GM21515 (cell line): Measurements from ENCODE around the gene DLX2.

Experiments used
- ATAC-seq: cut with Tn5 transposase; IDR thresholded peaks from one replicate; pipeline ENCODE4 v1.9.1; 2021; ENCODE audit not compliant: unreplicated experiment

DLX2 gene

DNA sequence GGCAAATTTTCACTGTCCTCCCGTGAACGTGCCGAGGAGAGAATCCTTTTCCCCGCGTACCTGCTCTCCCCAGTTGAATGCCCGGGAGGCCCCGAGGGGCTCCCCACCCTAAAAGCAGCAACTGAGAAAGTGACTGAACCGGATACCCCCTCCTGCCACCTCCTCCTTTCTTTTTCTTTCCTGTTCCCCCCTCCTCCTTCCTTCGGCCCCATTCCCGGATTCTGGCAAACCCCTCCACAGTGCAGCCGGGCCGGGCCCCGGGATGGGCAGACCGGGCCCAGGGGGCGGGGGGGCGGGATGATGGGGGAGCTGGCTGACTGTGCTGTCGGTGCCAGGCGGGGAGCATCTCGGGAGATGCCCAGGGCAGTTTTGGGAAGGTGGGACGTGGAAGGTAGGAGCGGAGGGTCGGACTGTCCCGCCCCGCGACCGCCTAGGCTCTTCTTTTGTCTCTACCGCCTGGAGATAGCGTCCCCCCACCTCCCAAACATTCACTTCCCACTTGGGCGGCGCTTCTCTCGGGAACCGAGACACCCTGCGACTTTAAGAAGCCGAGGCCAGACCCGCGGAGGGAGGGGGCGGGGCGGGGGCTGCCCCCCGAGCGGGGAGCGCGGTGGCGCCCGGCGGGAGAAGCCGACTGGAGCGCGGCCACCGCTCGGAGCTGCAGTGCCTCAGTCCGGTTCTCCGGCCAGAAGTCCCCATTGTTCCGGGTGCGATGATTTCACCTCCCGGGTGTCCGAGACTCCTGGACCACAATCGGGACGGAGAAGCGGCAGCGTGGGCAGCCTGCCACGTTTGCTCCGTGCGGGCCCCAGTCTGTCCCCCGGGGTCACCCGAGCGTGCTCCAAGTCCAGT lies 8.2 kb downstream of the DLX2 start:
- ATAC-seq: peak; percentile 15

DNA sequence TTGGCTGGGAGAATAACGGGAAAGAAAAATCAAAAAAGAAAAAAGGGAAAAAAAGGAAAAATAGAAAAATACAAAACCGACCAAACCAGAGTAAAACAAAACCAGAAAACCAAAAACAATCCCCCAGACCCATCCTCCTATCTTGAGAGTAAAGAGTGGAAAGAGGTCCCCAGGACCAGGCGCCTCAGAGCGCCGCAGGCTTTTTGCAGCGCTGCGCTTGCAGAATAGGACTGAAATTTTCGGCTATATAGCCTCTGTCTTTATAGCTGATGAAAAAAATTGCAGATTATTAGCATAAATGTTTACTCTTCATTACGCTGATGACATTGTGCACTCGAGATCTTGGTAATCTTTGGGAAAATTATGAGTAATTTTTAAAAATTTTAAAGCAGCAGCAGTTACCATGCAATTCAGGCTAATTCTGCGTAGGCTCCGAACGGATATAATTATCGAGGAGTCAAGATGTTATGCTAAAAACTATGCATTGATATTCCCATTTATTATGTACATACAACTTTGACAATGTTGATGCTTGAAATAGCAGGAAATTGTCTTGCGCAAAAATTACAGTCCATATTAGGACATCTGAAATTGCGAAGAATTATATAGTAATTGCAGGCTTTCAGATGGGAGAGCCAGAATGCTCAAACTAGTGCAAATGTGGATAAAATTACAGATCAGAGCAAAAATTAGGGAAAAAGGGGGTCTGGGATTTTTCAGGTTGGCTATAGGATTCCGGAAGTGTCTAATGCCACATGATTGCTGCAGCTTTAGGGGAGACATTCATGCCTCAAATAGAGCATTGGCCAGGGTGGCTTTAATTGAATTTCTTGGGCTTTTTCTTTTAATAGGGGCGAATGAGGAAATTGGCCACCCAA lies 9.0 kb downstream of the DLX2 start:
- no peak for ATAC-seq

DNA sequence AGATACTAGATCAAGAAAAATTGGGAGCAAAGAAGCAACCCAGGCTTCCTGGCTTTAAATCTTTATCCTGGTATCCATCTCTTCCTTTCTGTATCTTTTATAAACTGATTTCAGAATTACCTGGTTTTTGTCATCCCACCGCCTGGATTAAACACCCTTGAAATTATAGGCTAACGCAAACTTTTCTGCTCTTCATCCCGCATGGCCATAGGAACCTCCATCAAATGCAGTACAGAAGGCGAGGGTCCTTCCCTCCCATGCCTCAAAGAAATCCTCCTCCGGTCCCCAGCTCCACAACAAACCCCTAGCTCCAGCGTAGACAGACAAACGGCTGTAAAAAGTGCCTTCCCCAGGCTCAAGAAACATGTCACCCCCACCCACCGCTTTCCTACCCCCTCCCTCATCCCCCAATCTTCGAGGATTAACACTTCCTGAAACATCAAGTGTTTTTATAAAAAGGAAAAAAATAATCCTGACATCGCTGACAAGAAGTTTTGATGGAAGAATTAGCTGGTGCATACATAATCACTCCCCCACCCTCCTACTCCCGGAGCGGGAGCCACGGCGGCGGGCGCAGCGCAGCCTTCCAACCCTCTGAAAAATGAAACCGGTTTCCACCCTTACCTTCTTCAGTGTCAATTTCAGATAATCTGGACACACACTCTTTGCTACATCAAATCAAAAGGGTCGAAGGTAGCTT lies 9.8 kb downstream of the DLX2 start:
- no peak for ATAC-seq

DNA sequence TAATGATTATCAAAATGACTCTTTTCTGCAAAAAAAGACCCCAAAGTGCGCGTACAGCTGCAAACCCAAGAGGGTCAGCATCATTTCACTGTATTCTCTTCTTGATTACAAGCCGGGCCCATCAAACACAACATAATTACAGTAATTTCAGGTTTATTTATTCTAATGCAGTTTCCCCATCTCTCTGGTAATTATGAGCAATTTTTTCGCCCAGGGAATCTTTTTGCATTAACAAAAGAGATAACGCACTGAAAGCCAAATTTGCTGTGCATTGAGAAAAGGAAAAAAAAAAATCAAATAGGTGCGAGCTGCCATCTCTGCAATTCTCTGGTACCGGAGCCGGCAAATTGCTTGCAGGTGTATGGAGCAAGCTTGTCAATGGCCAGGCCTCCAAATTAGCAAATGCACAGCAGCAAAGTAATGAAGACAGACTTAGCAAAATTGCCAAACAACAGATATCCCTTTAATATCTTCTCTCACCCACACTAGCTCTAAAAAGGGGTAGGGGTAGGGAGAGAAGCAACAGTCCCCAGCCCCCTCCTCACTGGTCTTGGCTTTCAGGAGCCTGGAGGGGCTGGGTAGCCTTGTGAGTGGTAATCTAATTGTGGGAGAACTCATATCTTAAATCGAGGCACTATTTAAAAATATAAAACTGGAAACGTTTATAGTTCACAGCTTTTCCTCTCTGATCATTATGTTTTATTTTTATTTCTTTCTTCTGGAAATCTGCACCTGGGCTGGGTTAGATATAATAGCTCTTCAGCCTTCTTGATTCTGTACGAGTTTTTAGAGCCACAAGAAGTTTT lies 10.7 kb downstream of the DLX2 start:
- no peak for ATAC-seq

DNA sequence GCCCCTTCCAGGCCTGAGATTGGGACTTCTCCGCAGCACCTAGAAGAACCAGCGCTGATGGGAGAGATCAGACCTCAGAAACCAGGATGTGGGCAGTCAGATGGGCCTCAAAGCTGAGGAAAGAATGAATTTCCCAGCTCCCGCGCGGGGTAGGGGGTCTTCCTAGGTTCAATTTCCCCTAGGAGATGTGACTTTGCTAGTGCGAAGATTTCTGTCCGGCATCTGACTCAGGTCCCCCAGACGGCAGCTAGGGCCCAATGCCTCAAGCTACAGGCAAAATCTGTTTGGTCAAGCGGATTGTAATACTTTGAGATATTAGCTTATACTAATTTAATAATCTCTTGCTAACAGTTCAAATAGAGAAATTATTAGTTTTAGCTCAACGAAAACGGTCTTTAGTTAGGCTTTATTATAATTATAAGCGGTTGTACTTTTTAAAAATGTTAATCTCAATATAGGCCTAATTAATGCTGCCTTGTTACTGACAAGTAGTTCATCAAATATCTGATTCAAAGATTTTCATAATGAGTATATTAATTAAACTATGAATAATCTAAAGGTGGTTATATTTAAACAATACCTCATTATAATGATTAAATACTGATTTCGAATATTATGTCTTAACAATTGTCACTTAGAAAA lies 11.6 kb downstream of the DLX2 start:
- ATAC-seq: no peak

DNA sequence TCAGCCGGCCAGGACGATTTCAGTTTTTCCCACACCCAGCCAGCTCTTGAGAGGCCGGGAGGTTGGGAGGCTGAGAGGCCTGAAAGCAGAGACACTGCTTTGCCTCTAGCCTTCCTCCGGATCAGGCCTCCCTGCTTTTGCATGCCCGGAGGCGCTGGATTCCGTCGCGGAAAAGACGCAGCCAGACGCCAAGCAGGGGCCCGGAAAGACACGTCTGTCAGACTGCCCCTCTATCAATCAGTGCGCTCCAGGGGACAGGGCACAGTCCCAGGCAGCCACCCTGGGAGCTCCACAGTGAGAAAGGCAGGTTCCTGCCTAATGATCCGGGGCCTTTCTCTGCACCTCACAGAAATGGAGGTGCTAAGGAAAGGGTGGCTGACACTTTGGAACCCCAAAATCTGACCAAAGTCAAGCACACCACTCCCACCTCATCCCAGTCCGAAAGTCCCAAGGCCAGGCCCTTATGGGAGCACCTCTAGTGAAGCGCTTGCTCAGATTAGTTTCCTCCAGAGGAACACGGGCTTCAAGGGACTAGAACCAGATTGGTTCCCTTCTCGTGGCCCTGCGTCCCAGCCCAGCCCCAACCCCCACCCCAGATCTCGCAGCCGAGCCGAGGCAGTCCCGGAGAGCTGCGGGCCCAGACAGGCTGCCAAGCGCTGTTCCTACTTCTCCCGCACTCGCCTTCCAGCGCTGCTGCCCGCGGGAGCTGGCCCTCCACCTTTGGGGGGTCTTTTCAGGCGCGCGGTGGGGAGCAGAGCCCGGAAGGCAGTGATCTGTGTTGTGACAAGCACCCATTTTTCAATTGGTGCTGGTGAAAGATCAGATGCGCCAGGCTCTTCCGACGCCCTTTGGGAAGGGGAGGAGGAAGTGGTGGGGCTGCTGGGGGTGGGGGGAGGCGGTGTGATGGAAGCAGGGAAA lies 12.4 kb downstream of the DLX2 start:
- ATAC-seq: no peak

DNA sequence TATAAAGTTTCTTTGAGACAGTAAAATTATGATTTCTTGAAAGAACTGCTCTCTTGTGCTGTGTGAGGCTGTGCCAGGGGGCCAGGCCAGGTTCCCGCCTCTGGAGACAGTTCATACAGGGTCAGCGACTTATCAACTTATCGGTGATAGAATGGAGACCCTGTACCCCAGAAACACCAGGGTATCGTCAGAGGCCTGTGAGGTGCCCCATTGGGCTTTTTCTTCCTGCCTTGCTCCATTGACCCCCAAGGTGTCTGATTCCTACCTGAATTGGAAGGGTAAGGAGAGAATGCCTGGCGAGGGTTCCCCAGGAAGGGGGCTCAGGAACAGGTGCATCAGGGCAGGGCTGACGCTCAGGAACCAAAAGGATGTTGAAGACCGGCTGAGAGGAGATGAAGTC lies 13.1 kb downstream of the DLX2 start:
- no peak for ATAC-seq

DNA sequence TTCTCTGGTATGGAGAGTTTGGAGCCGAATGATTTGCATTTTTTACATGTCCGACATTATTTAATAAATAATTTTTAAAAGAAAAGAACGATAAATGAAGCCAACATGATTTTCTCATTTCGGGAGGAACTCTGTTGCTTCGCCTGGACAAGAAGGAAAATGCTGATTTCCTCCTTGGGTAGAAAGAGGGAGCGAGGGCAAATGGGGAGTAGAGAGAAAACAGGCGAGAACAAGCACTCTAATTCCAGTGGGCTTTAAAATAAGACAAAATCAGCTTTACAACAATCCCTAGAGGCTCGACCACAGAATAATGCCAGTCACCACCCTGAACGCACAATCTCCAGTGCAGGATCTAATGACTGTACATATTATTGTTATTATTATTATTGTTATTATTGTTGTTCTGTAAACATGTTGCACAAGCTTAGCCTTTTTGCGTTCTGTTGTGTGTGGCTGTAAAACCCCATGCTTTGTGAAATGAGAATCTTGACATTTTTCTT lies 13.6 kb downstream of the DLX2 start:
- ATAC-seq: no peak

DNA sequence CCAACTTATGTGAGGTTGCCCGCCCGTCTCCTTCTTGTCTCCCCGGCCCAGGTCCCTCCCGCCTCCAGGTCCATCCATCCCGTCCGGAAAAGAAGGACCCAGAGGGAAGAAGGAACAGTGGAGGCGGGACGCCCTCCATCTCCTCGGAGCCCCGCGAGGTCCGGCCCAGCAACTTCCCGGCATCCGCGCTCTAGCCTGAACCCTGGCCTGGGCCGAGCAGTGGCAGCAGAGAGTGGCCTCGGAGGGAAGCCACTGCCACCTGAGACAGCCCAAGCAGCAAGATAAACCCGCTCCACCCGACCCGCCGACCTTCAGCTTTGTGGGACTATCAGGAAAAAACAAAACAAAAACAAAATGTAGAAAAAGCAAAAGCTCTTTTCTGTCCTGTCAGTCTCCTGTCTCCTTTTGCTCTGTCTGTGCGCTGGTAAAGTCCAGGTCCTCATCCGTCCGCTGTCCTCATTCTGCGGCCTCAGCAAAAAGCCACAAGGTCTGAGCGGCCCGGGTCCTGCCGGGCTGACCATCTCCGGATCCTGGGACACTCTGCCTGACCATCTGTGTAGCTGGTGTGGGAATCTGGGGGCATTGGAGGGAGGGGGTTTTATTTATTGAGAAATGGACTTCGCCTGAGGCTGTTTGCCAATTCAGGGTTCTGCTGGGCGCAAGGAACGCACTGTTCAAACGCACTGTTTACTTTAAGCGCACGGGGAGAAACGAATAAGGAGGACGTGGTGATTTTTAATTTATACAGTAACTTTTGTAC lies 14.3 kb downstream of the DLX2 start:
- no peak for ATAC-seq

DNA sequence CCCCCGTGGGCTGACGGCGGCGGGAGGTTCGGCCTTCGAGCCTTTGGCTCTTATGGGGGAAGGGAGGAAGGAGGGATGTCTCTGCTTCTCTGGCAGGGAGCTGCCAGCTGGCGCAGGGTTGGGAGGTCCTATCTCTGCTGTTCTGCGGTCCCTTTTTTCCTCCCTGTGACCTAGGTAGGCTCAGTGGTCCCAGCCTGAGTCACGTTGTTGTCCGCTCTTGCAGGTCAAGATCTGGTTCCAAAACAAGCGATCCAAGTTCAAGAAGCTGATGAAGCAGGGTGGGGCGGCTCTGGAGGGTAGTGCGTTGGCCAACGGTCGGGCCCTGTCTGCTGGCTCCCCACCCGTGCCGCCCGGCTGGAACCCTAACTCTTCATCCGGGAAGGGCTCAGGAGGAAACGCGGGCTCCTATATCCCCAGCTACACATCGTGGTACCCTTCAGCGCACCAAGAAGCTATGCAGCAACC lies 14.9 kb downstream of the DLX2 start:
- no peak for ATAC-seq

DNA sequence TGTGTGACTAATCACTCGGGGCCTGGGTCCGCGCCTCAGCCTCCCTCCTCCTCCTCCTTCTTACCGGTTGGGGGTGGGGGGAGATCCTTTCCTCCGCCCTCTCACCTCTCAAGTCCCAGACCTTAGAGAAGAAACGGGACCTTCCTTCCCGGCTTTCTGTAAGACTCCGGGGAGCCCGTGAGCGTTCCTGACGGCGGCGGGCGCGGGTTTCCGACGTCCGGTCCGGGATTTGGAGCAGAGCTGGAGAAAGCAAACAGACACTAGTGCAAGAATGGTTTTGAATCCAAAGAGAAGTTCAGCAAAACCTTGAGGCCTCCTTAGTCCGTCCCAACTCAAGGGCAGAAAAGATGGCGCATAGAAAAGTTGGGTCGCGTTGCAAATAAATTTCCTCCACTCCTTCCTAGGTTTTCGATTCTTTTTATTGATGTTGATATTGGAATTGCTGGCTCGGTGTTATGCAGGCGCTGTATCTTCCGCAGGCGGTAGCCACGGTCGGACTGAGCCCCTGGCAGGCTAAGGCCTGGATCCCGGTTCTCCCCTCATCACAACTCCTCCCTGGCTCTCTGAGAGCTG lies 15.4 kb downstream of the DLX2 start:
- ATAC-seq: no peak

DNA sequence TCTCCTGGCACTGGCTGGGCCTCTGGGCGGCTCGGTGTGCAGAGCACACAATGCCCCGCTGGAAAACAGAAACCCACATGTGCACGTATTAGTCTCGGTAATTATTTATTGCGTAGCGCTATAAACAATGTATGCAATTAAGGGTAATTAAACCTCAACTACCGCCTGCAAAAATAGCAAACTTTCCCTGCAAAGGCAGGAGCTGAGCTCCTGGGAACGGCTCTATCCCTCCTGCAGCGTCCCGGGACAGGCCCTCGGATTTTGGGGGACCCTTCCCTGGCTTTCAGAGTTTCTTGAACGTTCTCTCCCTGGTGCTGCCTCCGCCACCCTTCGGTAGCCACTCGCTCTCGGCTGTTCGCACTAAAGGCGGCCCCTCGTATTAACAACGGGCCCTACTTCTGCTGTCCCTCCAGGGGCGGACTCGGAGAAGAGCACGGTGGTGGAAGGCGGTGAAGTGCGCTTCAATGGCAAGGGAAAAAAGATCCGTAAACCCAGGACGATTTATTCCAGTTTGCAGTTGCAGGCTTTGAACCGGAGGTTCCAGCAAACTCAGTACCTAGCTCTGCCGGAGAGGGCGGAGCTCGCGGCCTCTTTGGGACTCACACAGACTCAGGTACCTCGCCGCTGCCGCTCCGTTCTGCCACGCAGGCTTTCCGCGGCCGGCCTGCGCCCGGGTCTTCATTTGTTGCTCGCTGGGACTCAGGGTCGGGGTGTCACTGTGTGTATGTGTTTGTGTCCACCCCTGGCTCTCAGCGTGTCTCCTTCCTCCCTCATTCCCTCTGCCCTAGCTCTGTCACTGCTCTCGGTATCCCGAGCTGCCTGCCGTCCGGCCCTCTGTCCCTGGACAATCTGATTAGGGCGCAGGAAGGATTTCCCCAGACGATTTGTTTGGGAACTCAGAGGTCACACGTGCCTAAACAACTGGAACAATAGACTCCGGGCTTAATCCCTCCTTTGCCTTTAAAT lies 16.2 kb downstream of the DLX2 start:
- ATAC-seq: no peak

DNA sequence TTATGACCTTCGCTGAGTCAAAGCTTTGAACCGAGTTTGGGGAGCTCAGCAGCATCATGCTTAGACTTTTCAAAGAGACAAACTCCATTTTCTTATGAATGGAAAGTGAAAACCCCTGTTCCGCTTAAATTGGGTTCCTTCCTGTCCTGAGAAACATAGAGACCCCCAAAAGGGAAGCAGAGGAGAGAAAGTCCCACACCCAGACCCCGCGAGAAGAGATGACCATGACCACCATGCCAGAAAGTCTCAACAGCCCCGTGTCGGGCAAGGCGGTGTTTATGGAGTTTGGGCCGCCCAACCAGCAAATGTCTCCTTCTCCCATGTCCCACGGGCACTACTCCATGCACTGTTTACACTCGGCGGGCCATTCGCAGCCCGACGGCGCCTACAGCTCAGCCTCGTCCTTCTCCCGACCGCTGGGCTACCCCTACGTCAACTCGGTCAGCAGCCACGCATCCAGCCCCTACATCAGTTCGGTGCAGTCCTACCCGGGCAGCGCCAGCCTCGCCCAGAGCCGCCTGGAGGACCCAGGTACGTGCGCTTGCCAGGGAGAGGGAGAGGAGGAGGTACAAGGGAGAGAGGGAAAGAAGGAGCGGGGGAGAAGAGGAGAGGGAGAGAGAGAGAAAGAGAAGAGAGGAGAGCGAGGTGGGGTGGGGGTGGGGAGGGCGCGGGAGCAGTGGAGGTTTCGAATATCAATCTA lies 17.1 kb downstream of the DLX2 start, which contains the start of gene DLX1:
Gene DLX1 (plus strand): TSS at position 48 of the 700 bp plus-strand sequence. CDS start 171 bp downstream, at position 219.
- peak; percentile 9 for ATAC-seq

DNA sequence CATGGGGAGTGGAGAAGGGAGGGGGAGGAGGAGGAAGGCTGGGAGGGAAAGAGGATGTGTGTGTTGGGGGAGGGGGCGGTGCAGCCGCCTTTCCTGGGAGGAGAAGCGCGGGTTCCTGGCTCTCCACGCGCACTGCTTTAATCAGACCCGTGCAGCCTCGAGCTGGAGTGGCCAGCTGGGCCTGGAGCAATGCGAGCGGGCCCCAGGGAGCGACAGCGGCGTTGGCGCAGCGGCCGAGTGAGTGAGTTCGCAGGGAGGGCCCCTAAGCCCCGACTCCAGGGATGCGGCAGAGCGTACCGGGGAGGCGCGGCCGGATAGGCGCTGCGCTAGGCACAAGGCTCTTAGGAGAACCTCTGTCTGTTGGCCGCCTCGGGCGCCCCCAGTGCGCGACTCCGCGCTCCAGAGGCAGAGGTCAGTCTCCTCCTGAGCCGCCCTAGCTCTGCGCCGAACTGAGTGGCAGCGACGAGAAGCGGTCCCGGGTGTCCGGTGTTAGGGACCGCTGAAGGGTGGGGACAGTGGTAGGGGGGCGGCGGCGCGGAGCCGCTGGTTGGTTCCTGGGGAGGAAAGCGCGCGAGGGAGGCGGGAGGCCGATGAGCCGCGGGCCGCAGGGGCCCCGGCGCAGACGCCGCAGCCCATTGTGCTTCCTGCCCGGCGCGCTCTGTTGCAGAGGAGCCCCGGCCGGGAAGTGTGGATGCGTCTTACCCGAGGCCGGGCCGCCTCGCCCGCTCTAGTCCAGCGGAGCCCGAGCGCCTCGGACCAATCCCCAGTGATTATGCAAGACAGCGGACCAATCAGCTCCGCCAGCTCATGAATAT lies 17.8 kb downstream of the DLX2 start:
- ATAC-seq: peak; percentile 87

DNA sequence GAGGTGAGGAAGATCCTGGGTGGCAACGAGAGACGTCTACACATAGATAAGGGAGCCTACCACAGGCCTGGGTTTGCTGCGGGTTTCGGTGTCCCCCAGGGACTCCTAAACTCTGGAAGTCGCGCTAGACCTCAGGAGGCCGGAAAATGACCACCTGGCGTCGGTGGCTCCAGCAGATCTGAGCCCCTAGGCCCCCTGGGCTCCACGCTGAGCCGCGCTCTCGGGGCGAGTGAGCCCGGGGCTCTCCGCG lies 18.4 kb downstream of the DLX2 start:
- ATAC-seq: peak; percentile 13
